Measurements from ENCODE around the gene SYTL5.
A peak's percentile ranks its signal among the peaks of the same experiment; 100 is the strongest.

Gene SYTL5

DNA sequence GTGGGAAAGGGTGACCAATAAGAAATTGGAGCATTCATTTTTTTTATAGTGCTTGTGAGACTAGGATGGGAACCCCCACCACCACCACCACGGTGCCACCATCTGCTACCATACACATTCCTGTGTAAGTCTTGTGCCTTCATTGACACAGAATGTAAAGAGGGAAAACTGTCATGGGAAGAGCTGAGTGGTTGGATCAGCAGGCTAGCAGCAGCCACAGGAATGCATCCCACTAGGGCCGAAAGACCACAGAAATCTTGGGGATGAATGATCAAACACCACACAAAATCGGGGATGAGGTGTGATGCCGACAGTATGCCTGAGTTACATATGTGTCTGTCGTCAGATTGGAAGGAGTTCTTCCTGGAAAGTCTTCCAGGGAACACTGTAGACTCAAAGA is 145.1 kb downstream of the SYTL5 start:
- no peak for DNase-seq

DNA sequence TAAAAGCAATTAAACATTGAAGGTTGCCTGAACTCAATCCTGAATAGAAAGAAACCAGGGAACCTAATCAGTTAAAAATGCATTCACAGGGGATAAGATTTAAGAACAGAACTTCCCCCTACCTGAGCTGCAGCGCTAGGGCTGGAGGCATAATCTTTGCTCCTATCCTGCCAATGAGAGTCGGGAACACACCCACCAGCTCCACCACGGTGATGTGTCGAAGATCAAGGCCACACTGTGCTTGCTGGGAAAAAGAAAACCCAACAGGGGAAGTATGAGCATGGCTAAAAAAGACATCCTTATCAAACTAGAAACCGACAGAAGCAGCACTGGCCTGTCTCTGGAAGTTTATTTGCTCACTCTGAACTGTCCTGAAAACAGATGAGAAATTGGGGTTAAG is 148.0 kb downstream of the SYTL5 start:
- no peak for DNase-seq

- DNase-seq = no peak
Measured at GRCh38 chrX:38154818-38155217, 148.5 kb downstream of the SYTL5 start.

- no peak for DNase-seq
Measured at GRCh38 chrX:38156838-38157237, 150.5 kb downstream of the SYTL5 start.

DNA sequence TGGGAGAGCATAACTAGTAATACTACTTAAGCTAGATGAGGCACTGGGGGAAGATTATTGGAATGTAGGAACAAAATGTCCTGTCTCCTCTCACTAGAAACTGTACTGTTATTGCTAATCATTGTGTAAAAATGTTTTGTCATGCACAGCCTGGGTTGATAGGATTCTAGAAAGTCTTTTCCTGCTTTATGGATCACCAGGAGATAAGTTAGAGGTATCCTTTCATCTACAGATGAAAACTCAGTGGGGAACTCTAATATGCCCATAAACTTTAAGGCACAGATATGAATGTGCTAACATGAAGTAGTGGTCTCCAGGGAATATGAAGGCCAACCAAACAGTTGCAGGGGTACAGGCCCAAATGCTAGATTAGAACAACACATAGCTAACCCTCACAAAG is 156.8 kb downstream of the SYTL5 start:
- DNase-seq = no peak

DNA sequence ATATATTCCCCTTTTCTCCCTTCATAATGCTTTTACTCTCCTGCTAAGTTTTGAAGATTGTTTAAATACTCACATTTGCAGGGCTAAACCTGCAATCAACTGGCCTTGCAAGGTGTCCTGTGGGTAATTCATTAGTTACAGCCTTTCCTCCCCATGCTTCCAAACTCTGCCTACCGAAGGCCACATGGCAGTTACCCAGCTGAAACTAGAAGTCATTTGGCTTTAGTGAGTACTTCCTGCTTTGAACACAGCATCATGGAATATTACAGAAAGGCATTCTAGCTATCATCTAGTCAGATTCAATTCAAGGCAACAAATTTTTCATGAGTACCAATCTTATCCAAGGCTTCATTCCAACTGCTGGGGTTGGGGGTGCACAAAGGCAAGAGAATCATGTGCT is 158.7 kb downstream of the SYTL5 start:
- DNase-seq = no peak

DNA sequence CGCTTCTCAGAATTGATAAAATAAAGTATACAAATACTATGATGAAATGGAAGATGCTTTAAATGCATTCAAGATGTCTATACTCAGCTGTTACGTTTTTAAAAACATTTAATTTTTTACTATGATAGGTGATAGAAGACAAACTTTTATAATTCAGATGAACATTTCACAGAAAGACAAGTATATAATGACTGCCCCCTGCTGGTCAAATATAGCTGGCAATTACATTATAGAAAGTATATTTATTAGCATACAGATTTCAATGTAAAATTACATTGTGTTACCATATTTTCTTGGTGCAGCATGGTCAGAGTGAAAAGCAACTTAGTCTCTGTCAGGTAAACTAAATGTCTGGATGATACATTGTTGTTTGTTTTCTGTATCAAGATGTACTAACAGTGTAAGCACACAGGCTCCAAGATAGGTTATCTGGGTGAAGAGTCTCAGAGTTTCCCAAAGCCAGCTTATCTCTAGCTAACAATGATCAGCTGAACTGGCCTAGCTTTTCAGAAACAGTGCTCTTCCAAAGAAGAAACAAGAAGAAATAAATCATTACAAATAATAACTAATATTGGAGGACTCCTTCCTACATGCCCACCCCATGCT is 160.2 kb downstream of the SYTL5 start:
- peak; percentile 9 for DNase-seq

GRCh38 chrX:38170556-38170955 is 164.2 kb downstream of the SYTL5 start:
- no peak for DNase-seq

GRCh38 chrX:38172596-38172995 is 166.2 kb downstream of the SYTL5 start:
- peak; percentile 9 for DNase-seq

- peak; percentile 45 for DNase-seq
Measured at GRCh38 chrX:38175139-38175538, 168.8 kb downstream of the SYTL5 start.

DNA sequence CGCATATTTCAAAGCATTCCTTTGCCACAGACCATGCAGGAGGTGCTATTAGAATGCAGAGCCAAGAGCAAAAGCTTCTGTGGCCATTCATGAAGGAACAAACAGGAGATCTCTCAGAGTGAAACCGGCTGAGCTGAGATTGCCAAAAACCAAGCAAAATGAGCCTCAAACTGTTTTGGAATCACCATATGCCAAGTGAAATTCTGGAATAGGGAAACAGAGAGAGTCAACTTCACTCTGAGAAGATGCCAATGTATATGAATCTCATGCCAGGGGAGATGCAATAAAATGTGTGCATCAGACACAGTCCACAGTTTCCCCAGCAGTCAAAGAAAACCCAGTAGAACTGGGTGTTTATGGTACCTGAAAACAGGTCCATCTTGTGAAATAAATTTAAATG is 172.0 kb downstream of the SYTL5 start:
- DNase-seq = no peak

Measured in retina (tissue), 1 donor.